ENCODE measurements around the gene EXOC6.

The EXOC6 gene

DNA sequence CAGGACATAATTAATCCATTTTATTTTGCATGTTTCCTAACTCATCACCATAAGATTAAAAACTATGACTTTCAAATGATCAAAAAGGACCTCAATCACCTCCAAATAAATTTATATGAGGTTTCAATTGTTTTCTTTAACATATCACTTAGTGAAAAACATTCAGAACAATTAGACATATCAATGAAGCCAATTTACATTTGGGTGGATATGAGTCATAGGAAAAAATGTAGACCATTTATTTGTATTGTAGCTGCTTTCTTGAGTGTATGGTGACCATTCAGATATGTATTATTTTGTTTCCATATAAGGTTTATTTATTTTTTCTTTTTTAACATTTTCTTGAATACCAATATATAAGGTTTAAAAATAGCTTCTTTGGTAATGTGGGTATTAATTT is 13.3 kb upstream of the EXOC6 start:
- DNase-seq: no peak

GRCh38 chr10:92837456-92837855 is 10.9 kb upstream of the EXOC6 start:
- no peak for DNase-seq

DNA sequence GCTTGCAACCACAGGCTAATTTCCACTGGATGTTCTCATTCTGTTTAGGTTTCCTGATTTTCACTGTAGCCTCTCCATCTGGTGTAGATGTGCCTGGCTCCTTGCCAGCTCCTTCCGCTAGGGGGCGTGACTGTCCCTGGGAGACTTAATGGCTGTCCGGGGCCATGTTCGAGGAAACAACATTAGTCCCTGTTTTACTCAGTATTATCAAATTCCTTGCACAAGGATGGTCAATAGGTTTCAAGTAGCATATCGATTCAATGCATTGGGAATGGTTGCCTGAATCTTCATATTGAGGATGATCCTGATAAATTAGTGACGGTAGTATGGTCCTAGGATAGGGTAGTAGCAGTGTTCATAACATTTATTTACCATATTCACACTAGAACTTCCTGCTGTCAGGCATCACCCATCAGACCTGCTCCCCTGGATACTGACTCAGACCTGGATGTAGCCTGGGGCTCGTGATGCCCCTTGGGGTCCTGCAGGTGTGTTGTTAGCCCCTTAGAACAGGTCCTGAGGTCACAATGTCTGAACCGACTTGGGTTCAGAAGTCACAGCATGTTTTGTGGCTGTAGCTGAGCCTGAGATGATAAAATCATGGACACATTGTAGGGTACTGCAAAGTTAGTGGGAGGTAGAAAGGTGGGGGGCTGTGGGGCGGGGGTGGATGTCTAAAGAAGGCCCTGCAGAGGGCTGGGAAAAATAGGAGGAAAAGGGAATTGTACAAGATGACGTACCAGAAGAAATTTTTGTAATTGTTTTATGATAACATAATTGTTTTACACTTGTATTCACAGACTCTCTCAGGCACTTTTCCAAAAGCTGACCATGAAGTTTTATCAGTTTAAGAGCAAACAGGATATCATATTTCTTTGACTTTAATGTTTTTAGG is 8.9 kb upstream of the EXOC6 start:
- DNase-seq: no peak

GRCh38 chr10:92844746-92845145 is 3.6 kb upstream of the EXOC6 start:
- DNase-seq: no peak

GRCh38 chr10:92845921-92846320 is 2.4 kb upstream of the EXOC6 start:
- peak; percentile 13 for DNase-seq

DNA sequence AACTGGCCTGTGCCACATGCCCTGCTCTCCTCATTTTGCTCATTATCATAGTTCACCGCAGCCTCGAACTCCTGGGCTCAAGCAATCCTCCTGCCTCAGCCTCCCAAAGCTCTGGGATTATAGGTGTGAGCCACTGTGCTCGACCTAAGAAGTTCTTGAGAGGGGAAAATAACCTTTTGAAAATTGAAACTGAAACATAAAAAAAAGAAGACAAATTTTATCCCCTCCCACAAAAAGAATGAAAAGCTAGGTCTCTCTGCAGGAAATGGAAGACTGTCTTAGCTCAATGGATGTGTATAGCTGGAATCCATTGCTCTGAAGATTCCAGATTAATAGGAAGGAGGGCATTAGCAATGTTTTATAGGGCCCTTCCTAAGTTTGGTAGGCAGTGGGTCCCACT is 2.0 kb upstream of the EXOC6 start:
- DNase-seq: no peak

GRCh38 chr10:92846854-92847201 is 1.5 kb upstream of the EXOC6 start:
- DNase-seq: no peak

GRCh38 chr10:92847202-92847864 is 987 bp upstream of the EXOC6 start:
- no peak for DNase-seq

- no peak for DNase-seq
These were observed 281 bp upstream of the EXOC6 start for GRCh38 chr10:92848037-92848440.

DNA sequence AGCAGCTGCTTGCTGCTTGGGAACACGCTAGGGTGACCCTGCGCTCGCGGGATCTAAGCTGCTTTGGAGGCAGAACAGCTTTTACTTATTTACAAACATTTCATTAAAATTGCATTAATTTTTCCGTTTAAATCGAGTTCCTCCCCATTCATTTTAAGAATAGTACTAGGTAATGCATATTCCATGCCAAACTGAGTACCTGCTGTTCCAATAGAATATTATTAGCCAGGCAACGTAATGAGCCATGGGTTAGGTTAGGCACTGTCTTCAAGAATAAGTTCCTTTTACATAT is 860 bp downstream of the EXOC6 start:
- no peak for DNase-seq

DNA sequence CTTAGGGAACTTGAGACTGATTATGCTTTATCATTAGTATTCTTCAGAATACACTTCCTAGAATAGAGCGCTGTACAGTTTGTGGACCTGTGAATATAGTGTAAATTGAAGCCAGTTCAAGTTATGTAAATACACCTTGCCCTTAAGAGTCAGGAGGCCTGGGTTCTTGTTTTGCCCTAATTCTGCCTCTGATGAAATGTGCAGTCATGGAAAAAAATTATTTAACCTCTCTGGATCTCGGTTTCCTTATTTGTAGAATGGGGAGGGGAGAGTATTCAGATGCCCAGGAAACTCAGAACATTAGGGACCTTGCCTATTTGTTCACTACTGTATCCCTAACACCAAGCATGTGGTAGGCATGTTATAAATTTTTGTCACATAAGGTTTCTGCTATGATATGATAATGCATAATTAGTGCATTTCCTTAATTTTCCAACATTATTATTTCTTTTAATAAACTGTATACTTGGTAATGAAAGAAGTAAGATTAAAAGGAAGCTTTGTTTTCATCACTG is 1.3 kb downstream of the EXOC6 start:
- DNase-seq: no peak

GRCh38 chr10:92850185-92850584 is 1.9 kb downstream of the EXOC6 start:
- DNase-seq: no peak

GRCh38 chr10:92851003-92851402 is 2.7 kb downstream of the EXOC6 start:
- DNase-seq: no peak

DNA sequence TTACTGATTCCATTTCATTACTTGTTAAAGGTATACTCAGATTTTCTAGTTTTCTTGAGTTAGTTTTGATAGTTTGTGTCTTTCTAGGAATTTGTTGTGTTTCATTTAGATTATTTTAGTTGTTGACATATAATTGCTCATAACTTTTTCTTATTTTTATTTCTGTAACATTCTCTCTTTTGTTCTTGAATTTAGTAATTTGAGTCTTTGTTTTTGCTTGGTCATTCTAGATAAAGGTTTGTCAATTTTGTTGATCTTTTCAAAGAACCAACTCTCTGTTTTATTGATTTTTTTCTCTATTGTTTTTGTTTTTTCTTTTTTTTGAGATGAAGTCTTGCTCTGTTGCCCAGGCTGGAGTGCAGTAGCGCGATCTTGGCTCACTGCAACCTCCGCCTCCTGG is 7.2 kb downstream of the EXOC6 start:
- no peak for DNase-seq

DNA sequence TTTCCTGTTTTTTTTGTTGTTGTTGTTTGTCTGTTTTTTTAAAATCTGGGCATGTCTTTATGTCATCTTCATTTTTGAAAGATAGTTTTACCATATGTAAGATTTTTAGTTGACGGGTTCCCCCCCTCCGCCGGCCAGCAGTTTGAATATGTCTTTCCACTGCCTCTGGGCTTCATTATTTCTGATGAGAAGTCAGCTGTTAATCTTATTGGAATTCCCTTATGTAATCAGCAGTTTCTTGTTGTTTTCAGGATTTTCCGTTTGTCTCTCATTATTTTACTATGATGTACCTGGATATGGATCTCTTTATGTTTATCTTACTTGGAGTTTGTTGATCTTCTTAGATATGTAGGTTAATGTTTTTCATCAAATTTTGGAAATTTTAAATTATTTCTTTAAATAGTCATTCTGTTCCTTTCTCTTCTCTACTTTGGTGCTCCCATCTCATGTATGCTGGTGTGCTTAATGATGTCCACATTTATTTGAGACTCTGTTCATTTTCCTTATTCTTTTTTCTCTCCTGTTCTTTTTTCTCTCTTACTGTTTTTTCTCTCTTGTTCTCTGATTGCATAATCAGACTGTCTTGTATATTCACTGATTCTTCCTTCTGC is 9.7 kb downstream of the EXOC6 start:
- no peak for DNase-seq

GRCh38 chr10:92867235-92867634 is 18.9 kb downstream of the EXOC6 start:
- no peak for DNase-seq

DNA sequence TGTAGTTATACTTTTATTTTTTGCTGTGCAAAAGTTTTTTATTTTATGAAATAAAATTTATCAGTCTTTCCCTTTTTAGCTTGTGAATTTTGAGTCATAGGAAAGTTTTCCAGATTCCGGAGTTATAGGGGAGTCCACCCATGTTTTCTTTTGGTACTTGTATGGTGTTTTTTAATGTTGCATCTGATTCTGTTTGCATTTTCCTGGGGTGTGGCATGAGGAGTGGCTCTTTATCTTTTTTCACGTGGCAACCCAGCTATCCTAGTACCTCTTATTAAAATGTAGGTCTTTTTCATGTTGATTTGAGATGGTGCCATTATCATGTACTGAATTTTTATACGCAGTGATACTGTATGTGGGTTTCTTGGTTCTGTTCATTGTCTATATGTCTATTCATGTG is 19.7 kb downstream of the EXOC6 start:
- no peak for DNase-seq

GRCh38 chr10:92868557-92868956 is 20.2 kb downstream of the EXOC6 start:
- DNase-seq: no peak

DNA sequence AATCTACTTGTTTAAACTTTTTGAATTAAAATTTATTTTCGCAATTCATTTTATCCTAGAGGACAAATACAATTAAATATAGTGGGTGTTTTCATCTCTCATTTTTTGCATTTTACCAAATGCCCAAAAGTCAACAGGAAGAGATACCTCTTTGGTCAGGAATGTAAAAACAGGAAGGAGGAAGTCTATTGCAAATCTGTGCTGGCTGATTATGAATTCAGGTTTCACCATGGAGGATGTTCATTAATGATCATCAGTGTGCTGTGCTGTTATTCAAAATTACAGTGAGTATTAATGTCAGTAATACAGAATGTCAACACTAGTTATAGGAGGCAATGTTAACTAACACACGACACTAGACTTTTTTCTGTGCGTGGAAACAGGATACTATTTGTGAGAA is 24.7 kb downstream of the EXOC6 start:
- no peak for DNase-seq

- no peak for DNase-seq
These were observed 28.3 kb downstream of the EXOC6 start for GRCh38 chr10:92876509-92877036.

GRCh38 chr10:92880233-92880861 is 32.0 kb downstream of the EXOC6 start:
- DNase-seq: no peak

DNA sequence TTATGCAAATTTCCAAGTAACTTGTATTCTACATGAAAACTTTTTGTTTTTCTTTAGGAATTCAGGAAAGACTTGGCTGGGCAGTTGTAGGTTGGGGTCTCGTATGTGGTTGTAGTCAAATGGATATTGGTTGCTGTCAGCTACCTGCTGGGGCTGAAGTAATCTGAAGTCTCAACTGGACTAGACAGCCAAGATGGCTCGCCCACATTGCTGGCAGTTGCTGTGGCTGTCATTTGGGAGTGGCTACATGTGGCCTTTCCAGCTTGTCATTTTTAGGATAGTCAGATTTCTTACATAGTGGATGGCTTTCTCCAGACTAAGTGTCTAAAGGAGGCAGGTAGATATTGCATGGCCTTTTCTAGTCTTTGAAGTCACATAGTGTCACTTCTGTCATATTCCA is 32.6 kb downstream of the EXOC6 start:
- DNase-seq: no peak

DNA sequence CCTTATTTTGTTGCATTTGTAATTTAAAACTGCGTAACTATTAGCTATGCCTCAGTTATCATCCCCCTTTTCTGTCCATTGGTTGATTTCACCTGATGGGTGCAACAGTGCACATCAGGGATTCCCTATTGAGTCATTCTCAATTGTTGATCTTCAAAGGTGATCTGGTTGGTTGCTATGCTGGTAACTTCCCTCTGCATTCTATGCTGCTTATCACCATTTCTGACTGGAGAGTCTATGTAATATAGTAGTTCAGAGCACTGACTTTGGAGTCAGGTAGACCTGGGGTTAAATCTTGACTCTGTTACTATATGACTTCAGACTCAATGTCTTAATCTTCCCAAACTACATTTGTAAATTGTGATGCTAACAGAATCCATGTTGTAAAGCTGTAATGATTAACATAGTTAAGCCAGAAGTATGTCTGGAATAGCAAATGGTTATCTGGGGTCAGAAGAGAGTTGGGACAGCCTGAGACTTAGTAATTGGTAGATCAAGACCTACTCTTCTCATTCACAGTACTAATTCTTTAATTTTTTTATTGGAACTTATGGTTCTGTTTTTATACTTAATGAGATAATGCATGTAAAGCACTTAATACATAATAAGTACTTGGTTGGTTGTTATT is 38.1 kb downstream of the EXOC6 start:
- DNase-seq: no peak

Measured in SIG-M5 (cell line).